ENCODE measurements around the gene CBFA2T2. TPM values are rescaled to one million over a fixed set of nuclear protein-coding genes. Genes with fewer than 3 reads are reported as not detected.

CBFA2T2 gene
- total RNA-seq, 1 donor from 2014 or later = 84.1 TPM

DNA sequence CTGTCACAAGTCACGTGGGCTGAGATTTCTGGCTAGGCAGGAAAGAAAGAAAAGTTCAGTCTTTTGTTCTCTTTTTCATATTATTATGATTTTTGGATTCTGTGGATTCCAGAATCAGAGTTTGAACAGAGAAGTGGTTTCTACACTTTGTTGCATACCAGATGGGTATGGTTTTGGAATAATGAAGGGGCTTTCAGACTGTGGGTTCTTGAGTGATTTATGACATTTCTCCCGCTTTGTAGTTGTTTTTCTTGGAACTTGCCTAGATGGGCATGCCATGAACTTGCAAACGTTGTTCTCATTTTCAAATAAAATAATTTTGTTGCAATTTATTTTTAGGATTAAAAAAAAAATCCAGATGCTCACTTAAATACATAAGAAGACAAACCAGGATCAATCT is 34.4 kb downstream of the CBFA2T2 start:
- H3K27me3 Mint-ChIP-seq (ENCODE audit: unreplicated experiment) = peaks cover 4% of the 10 kb centered on the region
- TF ChIP-seq, protein P1, sequence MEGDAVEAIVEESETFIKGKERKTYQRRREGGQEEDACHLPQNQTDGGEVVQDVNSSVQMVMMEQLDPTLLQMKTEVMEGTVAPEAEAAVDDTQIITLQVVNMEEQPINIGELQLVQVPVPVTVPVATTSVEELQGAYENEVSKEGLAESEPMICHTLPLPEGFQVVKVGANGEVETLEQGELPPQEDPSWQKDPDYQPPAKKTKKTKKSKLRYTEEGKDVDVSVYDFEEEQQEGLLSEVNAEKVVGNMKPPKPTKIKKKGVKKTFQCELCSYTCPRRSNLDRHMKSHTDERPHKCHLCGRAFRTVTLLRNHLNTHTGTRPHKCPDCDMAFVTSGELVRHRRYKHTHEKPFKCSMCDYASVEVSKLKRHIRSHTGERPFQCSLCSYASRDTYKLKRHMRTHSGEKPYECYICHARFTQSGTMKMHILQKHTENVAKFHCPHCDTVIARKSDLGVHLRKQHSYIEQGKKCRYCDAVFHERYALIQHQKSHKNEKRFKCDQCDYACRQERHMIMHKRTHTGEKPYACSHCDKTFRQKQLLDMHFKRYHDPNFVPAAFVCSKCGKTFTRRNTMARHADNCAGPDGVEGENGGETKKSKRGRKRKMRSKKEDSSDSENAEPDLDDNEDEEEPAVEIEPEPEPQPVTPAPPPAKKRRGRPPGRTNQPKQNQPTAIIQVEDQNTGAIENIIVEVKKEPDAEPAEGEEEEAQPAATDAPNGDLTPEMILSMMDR (IDR thresholded peaks at IDR 0.05; ENCODE audit: partially characterized antibody, unreplicated experiment) = no peak
- H3K4me3 Mint-ChIP-seq (ENCODE audit: unreplicated experiment) = no peak overlapping the region
- peaks cover 15% of the 10 kb centered on the region for H3K4me1 Mint-ChIP-seq (ENCODE audit: low read depth, unreplicated experiment)
- no peak overlapping the region for H3K27ac Mint-ChIP-seq (ENCODE audit: unreplicated experiment)
- H3K36me3 Mint-ChIP-seq (ENCODE audit: unreplicated experiment) = no peaks in the 10 kb centered on the region
- peaks cover 9% of the 10 kb centered on the region for H3K9me3 Mint-ChIP-seq (ENCODE audit: unreplicated experiment)
- DNase-seq = no peak

GRCh38 chr20:33526769-33527168 is 36.9 kb downstream of the CBFA2T2 start:
- no peaks in the 10 kb centered on the region for H3K36me3 Mint-ChIP-seq (ENCODE audit: unreplicated experiment)
- DNase-seq = no peak
- TF ChIP-seq, protein P1 (IDR thresholded peaks at IDR 0.05; ENCODE audit: partially characterized antibody, unreplicated experiment) = no peak
- H3K4me3 Mint-ChIP-seq (ENCODE audit: unreplicated experiment) = no peak overlapping the region
- peaks cover 14% of the 10 kb centered on the region for H3K4me1 Mint-ChIP-seq (ENCODE audit: low read depth, unreplicated experiment)
- no peak overlapping the region for H3K27ac Mint-ChIP-seq (ENCODE audit: unreplicated experiment)
- H3K9me3 Mint-ChIP-seq (ENCODE audit: unreplicated experiment) = peaks cover 2% of the 10 kb centered on the region
- peaks cover 3% of the 10 kb centered on the region for H3K27me3 Mint-ChIP-seq (ENCODE audit: unreplicated experiment)

- no peak for DNase-seq
- H3K27ac Mint-ChIP-seq (ENCODE audit: unreplicated experiment) = peak overlapping the region; percentile 89
- TF ChIP-seq, protein P1 (IDR thresholded peaks at IDR 0.05; ENCODE audit: partially characterized antibody, unreplicated experiment) = no peak
- H3K4me1 Mint-ChIP-seq (ENCODE audit: low read depth, unreplicated experiment) = peaks cover 25% of the 10 kb centered on the region
- H3K36me3 Mint-ChIP-seq (ENCODE audit: unreplicated experiment) = no peaks in the 10 kb centered on the region
- H3K4me3 Mint-ChIP-seq (ENCODE audit: unreplicated experiment) = peak overlapping the region; percentile 61
- peaks cover 5% of the 10 kb centered on the region for H3K9me3 Mint-ChIP-seq (ENCODE audit: unreplicated experiment)
- H3K27me3 Mint-ChIP-seq (ENCODE audit: unreplicated experiment) = peaks cover 3% of the 10 kb centered on the region
Measured at GRCh38 chr20:33531047-33531877, 41.4 kb downstream of the CBFA2T2 start.

DNA sequence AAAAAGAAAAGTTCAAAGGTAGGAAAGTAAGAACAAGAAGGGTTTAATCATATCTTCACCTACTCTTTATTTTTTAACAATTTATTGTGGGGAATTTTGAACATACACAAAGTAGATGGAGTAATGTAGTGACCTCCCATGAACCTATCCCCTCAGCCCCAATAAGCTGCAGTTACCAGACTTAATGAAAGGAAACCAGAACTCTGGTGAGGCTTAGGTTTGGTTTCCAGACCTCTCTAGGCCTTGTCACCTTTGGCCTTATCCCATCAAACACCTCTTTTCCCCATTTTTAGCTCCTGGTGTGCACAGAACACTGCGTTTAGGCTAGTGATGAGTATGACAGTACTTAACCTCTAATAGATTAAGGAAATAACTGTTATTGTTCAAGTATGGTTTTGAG is 42.0 kb downstream of the CBFA2T2 start:
- peaks cover 25% of the 10 kb centered on the region for H3K4me1 Mint-ChIP-seq (ENCODE audit: low read depth, unreplicated experiment)

More for the DNA sequence above, 42.0 kb downstream of the CBFA2T2 start:
- no peak for DNase-seq
- peaks cover 2% of the 10 kb centered on the region for H3K36me3 Mint-ChIP-seq (ENCODE audit: unreplicated experiment)
- H3K27me3 Mint-ChIP-seq (ENCODE audit: unreplicated experiment) = peaks cover 3% of the 10 kb centered on the region
- peak overlapping the region; percentile 30 for H3K4me3 Mint-ChIP-seq (ENCODE audit: unreplicated experiment)
- peak overlapping the region; percentile 10 for H3K27ac Mint-ChIP-seq (ENCODE audit: unreplicated experiment)
- H3K9me3 Mint-ChIP-seq (ENCODE audit: unreplicated experiment) = peaks cover 5% of the 10 kb centered on the region
- TF ChIP-seq, protein P1 (IDR thresholded peaks at IDR 0.05; ENCODE audit: partially characterized antibody, unreplicated experiment) = no peak
